GM10266 (cell line): ENCODE measurements around the gene ACOT4.
A peak's percentile ranks its signal among the peaks of the same experiment; 100 is the strongest.
"Not testable (repeated sequence)": the region's sequence is repeated elsewhere in the genome, so short reads cannot be mapped to it uniquely, and the experiment has no call there.

Experiments used
- DNase-seq: peaks from one replicate; pipeline ENCODE4 v3.0.0; 2012; ENCODE audit errors: extremely low spot score
- CTCF ChIP-seq: IDR thresholded peaks from 2 replicates; pipeline ENCODE4 v1.5.1; 2012; ENCODE audit warnings: mild to moderate bottlenecking, low read depth; ENCODE audit not compliant: control insufficient read depth, insufficient read depth; ENCODE audit errors: missing control alignments

The ACOT4 gene

GRCh38 chr14:73567951-73568885 is 23.5 kb upstream of the ACOT4 start:
- TF ChIP-seq CTCF, result no peak
- DNase-seq, result no peak

DNA sequence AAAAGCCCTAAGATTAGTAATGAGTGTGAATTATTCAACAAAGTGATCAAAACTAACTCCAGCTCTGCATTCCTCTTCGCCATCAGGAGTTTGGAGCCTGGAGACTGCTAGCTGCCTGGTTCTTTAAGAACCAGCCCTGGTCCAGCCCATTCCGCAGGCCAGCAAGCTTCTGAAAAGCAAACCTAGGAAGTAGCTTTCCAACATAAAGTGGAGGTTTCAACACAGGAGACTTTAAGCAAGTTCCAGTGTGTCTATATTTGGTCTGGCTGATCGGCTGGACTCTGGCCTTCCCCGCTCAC is 22.8 kb upstream of the ACOT4 start:
- DNase-seq, result not testable (repeated sequence)

DNA sequence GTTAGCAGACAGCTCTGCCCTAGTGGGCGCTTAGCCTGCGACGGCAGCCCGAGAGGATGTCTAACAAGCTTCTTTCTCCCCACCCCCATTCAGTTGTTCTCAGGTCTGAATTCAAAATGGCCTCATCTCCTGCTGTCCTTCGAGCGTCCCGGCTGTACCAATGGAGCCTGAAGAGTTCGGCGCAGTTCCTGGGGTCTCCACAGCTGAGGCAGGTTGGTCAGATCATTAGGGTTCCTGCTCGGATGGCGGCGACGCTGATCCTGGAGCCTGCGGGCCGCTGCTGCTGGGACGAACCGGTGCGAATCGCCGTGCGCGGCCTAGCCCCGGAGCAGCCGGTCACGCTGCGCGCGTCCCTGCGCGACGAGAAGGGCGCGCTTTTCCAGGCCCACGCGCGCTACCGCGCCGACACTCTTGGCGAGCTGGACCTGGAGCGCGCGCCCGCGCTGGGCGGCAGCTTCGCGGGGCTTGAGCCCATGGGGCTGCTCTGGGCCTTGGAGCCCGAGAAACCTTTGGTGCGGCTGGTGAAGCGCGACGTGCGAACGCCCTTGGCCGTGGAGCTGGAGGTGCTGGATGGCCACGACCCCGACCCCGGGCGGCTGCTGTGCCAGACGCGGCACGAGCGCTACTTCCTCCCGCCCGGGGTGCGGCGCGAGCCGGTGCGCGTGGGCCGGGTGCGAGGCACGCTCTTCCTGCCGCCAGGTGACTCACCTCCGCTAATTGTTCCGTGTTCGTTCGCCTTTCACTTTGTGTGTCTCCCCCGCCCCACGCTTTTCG is 22.3 kb upstream of the ACOT4 start, which contains the start of gene ACOT2:
ACOT2 (plus strand) TSS at position 29 of the 774 bp plus-strand sequence; CDS start at position 57, 28 bp downstream.
- peak; percentile 91 for DNase-seq

GRCh38 chr14:73570913-73571312 is 20.8 kb upstream of the ACOT4 start:
- not testable (repeated sequence) for DNase-seq
- TF ChIP-seq CTCF, result peak; percentile 38

DNA sequence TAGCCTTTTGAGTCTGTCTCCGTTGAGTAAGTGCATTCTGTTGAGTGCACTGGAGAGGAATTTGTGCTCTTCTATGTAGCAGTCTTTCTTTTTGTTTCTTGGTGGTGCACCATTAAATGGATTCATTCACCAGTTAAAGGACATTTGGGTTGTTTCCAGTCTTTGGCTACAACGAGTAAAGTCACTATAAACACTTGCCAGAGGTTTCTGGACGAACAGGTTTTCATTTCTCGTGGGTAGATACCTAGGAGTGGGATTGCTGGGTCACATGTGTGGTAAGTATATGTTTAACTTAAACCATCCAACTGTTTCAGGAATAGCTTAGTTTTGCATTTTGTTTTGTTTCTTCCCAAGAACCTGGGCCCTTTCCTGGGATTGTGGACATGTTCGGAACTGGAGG is 18.6 kb upstream of the ACOT4 start:
- not testable (repeated sequence) for DNase-seq

DNA sequence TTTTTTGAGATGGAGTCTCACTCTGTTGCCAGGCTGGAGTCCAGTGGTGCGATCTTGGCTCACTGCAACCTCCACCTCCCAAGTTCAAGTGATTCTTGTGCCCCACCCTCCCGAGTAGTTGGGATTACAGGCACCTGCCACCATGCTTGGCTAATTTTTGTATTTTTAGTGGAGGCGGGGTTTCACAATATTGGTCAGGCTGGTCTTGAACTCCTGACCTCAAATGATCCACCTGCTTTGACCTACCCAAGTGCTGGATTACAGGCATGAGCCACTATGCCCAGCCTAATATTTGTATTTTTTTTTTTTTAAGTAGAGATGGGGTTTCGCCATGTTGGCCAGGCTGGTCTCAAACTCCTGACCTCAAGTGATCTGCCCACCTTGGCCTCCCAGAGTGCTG is 17.9 kb upstream of the ACOT4 start:
- not testable (repeated sequence) for DNase-seq

DNA sequence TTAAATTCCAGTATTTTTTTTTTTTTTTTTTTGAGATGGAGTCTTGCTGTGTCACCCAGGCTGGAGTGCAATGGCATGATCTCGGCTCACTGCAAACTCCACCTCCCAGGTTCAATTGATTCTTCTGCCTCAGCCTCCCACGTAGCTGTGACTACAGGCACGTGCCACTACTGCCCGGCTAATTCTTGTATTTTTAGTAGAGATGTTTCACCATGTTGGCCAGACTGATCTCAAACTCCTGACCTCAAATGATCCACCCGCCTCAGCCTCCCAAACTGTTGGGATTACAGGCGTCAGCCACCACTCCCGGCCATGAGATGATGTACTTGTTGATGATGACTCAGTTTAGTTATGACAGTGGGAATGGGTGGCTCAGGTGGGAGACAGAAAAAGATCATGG is 17.4 kb upstream of the ACOT4 start:
- not testable (repeated sequence) for DNase-seq

DNA sequence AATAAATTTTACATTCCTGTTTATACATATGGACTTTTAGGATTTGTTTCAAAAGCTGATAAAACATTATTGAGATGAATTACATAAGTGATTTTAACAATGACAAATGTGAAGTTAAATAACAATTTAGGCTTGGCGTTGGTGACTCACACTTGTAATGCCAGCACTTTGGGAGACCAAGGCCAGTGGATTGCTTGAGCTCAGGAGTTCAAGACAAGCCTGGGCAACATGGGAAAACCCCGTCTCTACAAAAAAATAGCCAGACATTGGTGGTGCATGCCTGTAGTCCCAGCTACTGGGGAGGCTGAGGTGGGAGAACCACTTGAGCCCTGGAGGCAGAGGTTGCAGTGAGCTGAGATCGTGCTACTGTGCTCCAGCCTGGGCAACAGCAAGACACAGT is 15.3 kb upstream of the ACOT4 start:
- no peak for TF ChIP-seq CTCF
- DNase-seq, result no peak

DNA sequence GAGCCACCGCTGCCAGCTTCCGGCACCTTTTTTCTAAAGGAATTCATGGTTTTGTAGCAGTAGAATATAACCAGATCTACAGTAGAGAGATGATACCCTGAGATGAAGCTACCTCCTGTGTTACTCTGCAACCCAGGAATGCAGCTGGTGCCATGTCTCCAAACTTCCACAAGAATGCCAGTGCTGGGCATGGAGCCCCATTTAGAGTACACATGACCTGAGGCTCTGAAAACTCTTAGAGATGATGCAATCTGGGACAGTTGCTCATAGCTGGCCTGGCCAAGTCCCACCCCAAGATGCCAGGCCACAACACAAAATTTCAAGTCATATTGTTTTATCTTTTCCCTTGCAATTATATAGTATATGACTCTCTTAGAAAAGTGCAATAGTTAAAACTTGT is 14.5 kb upstream of the ACOT4 start:
- not testable (repeated sequence) for DNase-seq

- DNase-seq, result not testable (repeated sequence)
Observed at GRCh38 chr14:73582102-73582979, 9.3 kb upstream of the ACOT4 start.

DNA sequence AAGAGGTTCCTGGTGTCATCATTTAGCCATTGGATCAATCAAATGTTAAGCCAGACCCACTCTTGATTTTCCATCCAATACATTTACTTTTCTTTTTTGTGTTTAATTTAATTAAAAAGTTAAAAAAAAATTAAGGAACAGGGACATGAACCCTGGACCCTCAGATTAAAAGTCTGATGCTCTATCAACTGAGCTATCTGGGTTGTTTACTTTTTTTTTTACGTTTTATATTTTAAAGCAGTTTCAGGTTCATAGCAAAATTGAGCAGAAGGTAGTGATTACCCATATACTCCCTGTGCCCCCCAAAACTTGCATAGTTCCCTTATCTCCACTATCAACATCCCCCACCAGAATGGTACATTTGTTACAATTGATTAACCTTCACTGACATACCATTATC is 3.0 kb upstream of the ACOT4 start:
- TF ChIP-seq CTCF, result no peak
- peak; percentile 5 for DNase-seq
